GM12878 (cell line): Measurements from ENCODE around the gene SHISA4. TPM values are rescaled to one million over a fixed set of nuclear protein-coding genes. Genes with fewer than 3 reads are reported as not detected.

Source experiments
- ATAC-seq: fragments of 200-7000 bp; cut with Tn5 transposase; 3 replicates; pipeline ENCODE4 v1.9.1; 2020; ENCODE audit warnings: mild to moderate bottlenecking, moderate library complexity
- BruUV-seq: library from RNA; stranded (reverse); fragments of 400-500 nt; replicated peaks from 2 replicates; lab custom pipeline; 2021; lab: Mats Ljungman, UMichigan
- CTCF ChIA-PET: fragments of 300-600 bp; sonication (Branson Sonifier 250); formaldehyde crosslinking; extraction: SDS; loops from one replicate; lab custom pipeline; 2021; ENCODE audit warnings: inconsistent platforms; lab: Yijun Ruan, JAX
- POLR2A ChIA-PET: fragments of 350-600 bp; formaldehyde crosslinking; extraction: SDS; loops from one replicate; lab custom pipeline; 2021; ENCODE audit warnings: inconsistent platforms; lab: Charles Lee
- RAD21 ChIA-PET: fragments of 300-600 bp; sonication (Branson Sonifier 250); formaldehyde crosslinking; loops from one replicate; lab custom pipeline; 2023; ENCODE audit warnings: antibody characterized with exemption; ENCODE audit not compliant: unreplicated experiment; lab: Charles Lee
- SMC1A ChIA-PET: fragments of 300-600 bp; sonication (Branson Sonifier 250); formaldehyde crosslinking; loops from one replicate; lab custom pipeline; 2023; ENCODE audit not compliant: unreplicated experiment, uncharacterized antibody; lab: Charles Lee
- DNase-seq: peaks from one replicate; pipeline ENCODE4 v3.0.0-alpha.2; 2011; ENCODE audit warnings: low read depth, low spot score
- FAIRE-seq: peaks from 3 replicates; lab custom pipeline; 2011; peaks lifted over from hg19 to GRCh38; lab: Jason Lieb, UNC
- H2AFZ ChIP-seq: 2 replicates; pipeline ENCODE4 v1.6.0; 2011; ENCODE audit warnings: low read depth, low read length, control low read depth; ENCODE audit not compliant: control insufficient read depth
- H3K27ac ChIP-seq: 2 replicates; pipeline ENCODE4 v1.5.1; 2011; ENCODE audit warnings: control low read depth; ENCODE audit not compliant: control insufficient read depth, insufficient read depth
- H3K27me3 ChIP-seq, 2 experiments: replicated peaks in 1 of 2; 2 replicates each; pipeline versions ENCODE4 v1.6.0 to v1.6.1; 2011; ENCODE audit warnings: low read length in 1 of 2; ENCODE audit not compliant: control insufficient read depth in 2 of 2, insufficient read depth in 2 of 2
- H3K36me3 ChIP-seq, 2 experiments: 2 replicates each; pipeline ENCODE4 v1.5.1; 2011; ENCODE audit warnings: low read length in 1 of 2; ENCODE audit not compliant: control insufficient read depth in 2 of 2, insufficient read depth in 2 of 2
- H3K4me1 ChIP-seq: 2 replicates; pipeline ENCODE4 v1.6.1; 2011; ENCODE audit warnings: mild to moderate bottlenecking, low read length, moderate library complexity, mixed read lengths; ENCODE audit not compliant: control insufficient read depth, insufficient read depth
- H3K4me2 ChIP-seq: 2 replicates; pipeline ENCODE4 v1.6.0; 2011; ENCODE audit warnings: control low read depth; ENCODE audit not compliant: control insufficient read depth, insufficient read depth
- H3K4me3 ChIP-seq: fragments of 200-600 bp; sonication (generic); 2 replicates; pipeline ENCODE4 v1.5.1; 2016
- H3K79me2 ChIP-seq: 2 replicates; pipeline ENCODE4 v1.6.0; 2011; ENCODE audit warnings: low read length; ENCODE audit not compliant: control insufficient read depth, insufficient read depth
- H3K9ac ChIP-seq: 2 replicates; pipeline ENCODE4 v1.8.0; 2011; ENCODE audit warnings: low read length, control low read depth, mixed read lengths; ENCODE audit not compliant: control insufficient read depth, insufficient read depth
- H3K9me3 ChIP-seq: replicated peaks from 3 replicates; pipeline ENCODE4 v1.5.1; 2011; ENCODE audit warnings: mild to moderate bottlenecking, low read length; ENCODE audit not compliant: control insufficient read depth, insufficient read depth
- H4K20me1 ChIP-seq: 2 replicates; pipeline ENCODE4 v1.6.0; 2011; ENCODE audit not compliant: control insufficient read depth, insufficient read depth
- KAT2A ChIP-seq: conservative IDR thresholded peaks from 2 replicates; pipeline ENCODE4 v1.6.1; 2011; ENCODE audit warnings: low read depth, low read length; ENCODE audit not compliant: control insufficient read depth
- NFXL1 ChIP-seq: fragments of 450-650 bp; IDR thresholded peaks from 2 replicates; pipeline ENCODE4 v1.6.1; 2017; ENCODE audit warnings: antibody characterized with exemption, mild to moderate bottlenecking, borderline replicate concordance
- STAT3 ChIP-seq: IDR thresholded peaks from 2 replicates; pipeline ENCODE4 v1.6.1; 2011; ENCODE audit warnings: low read depth, low read length, improper control_type of control experiment
- WGBS: methylation state at CpG from one replicate; pipeline ENCODE4 v1.1.6; 2016; ENCODE audit warnings: low lambda C conversion rate; ENCODE audit not compliant: insufficient replicate concordance, insufficient coverage; ENCODE audit errors: missing lambda C conversion rate; 5-methylcytosine and 5-hydroxymethylcytosine counted together
- in situ Hi-C: fragments of 300-500 bp; cut with MboI; formaldehyde crosslinking; loops from 9 replicates; pipeline ENCODE4 v1.14.3; 2018; ENCODE audit warnings: mixed read lengths
- intact Hi-C: fragments of 100-400 bp; cut with micrococcal nuclease; formaldehyde crosslinking; loops from one replicate; pipeline ENCODE4 v1.14.2; 2022; ENCODE audit not compliant: unreplicated experiment
- polyA plus RNA-seq, 11 experiments: library from polyadenylated mRNA; depleted of rRNA in 4 of 11; unstranded in 6 of 11; stranded (reverse) in 5 of 11; fragments of >200 nt; fragmentation: Nextera tagmentation in 4 of 11; fragmentation: Illumina TruSeq in 1 of 11; extraction: Ambion mirVana in 4 of 11; extraction: Trizol in 1 of 11; gene quantifications; 1 replicate in 1 of 11; 2 replicates in 10 of 11; pipeline versions ENCODE4 v1.2.1 to v1.2.3, GENCODE V29; 2011 to 2016; ENCODE audit warnings: inconsistent platforms in 2 of 11, missing spikeins in 2 of 11, low read depth in 1 of 11
- total RNA-seq, 4 experiments: library from RNA; depleted of rRNA in 3 of 4; stranded (reverse); fragments of >200 nt in 3 of 4; fragmentation: Illumina TruSeq in 1 of 4; extraction: Trizol in 1 of 4; gene quantifications; 2 replicates each; pipeline versions ENCODE4 v1.2.1 to v1.2.3, GENCODE V29; 2013 to 2021
- TF ChIP-seq, protein P1 (sequence below): fragments of 450-650 bp; IDR thresholded peaks from 2 replicates; pipeline ENCODE4 v1.6.1; 2017; ENCODE audit warnings: mild to moderate bottlenecking
- TF ChIP-seq, protein P2 (sequence below): fragments of 450-650 bp; IDR thresholded peaks from 2 replicates; pipeline ENCODE4 v1.6.1; 2016; ENCODE audit warnings: mild to moderate bottlenecking, moderate library complexity, borderline replicate concordance
- TF ChIP-seq, protein P3 (sequence below): fragments of 450-650 bp; IDR thresholded peaks from 2 replicates; pipeline ENCODE4 v1.6.1; 2018; ENCODE audit warnings: mild to moderate bottlenecking, low read depth, moderate library complexity; ENCODE audit not compliant: partially characterized antibody
- TF ChIP-seq, protein P4 (sequence below): fragments of 450-650 bp; IDR thresholded peaks from 2 replicates; pipeline ENCODE4 v1.6.1; 2017; ENCODE audit warnings: borderline replicate concordance

The SHISA4 gene
- total and polyA plus RNA-seq, 10 of the 15 experiments (the other 5 are each of a cell fraction or from before 2014, with no cell fraction given), result 0.07 TPM; not detected in 8

DNA sequence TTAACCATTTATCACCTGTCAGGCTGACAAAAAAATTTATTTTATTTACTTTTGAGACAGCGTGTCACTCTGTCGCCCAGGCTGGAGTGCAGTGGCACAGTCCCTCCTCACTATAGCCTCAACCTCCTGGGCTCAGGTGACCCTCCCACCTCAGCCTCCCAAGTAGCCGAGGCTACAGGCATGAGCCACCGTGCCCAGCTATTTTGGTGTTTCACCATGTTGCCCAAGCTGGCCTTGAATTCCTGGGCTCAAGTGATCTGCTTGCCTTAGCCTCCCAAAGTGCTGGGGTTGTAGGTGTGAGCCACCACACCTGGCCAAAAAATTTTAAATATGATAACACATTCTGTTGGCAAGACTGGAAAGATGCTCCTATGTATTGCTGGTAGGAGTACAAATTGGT lies 48.6 kb upstream of the SHISA4 start:
- BruUV-seq, result no TSS peak
- Histone ChIP-seq H3K4me2 (no peak overlapping the region), H3K36me3 (peaks cover 0 to 14% of the 10 kb centered on the region in 2 experiments; a peak in 2 of 4 replicates), H3K79me2 (peaks cover 70% of the 10 kb centered on the region), H2AFZ (no peak overlapping the region), H3K27me3 (no peaks in the 10 kb centered on the region), H3K4me3 (no peak overlapping the region), H3K9ac (no peak overlapping the region), H3K9me3 (no peaks in the 10 kb centered on the region), H3K27ac (no peak overlapping the region), H4K20me1 (no peaks in the 10 kb centered on the region), H3K4me1 (no peaks in the 10 kb centered on the region)
- CTCF ChIA-PET, result interaction anchor here (0.6 to 0.7 kb wide), 2 partner anchors 10 to 115 kb away, joined by 3 read pairs; partner anchors contain the start of gene TIMM17A
- DNase-seq (no peak), ATAC-seq (no peak), FAIRE-seq (no peak)
- POLR2A ChIA-PET, result no interaction called here
- 96% methylated on average over 4 of the region's 4 CpGs for WGBS
- RAD21 ChIA-PET, result no interaction called here
- SMC1A ChIA-PET, result interaction anchor here (1.2 kb wide), 1 partner anchor 10 kb away, joined by 5 read pairs; no protein-coding TSS in a partner anchor
- TF ChIP-seq, protein P1, sequence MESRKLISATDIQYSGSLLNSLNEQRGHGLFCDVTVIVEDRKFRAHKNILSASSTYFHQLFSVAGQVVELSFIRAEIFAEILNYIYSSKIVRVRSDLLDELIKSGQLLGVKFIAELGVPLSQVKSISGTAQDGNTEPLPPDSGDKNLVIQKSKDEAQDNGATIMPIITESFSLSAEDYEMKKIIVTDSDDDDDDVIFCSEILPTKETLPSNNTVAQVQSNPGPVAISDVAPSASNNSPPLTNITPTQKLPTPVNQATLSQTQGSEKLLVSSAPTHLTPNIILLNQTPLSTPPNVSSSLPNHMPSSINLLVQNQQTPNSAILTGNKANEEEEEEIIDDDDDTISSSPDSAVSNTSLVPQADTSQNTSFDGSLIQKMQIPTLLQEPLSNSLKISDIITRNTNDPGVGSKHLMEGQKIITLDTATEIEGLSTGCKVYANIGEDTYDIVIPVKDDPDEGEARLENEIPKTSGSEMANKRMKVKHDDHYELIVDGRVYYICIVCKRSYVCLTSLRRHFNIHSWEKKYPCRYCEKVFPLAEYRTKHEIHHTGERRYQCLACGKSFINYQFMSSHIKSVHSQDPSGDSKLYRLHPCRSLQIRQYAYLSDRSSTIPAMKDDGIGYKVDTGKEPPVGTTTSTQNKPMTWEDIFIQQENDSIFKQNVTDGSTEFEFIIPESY, result no peak
- TF ChIP-seq NFXL1 (no peak), STAT3 (no peak), KAT2A (no peak)
- TF ChIP-seq, protein P2, sequence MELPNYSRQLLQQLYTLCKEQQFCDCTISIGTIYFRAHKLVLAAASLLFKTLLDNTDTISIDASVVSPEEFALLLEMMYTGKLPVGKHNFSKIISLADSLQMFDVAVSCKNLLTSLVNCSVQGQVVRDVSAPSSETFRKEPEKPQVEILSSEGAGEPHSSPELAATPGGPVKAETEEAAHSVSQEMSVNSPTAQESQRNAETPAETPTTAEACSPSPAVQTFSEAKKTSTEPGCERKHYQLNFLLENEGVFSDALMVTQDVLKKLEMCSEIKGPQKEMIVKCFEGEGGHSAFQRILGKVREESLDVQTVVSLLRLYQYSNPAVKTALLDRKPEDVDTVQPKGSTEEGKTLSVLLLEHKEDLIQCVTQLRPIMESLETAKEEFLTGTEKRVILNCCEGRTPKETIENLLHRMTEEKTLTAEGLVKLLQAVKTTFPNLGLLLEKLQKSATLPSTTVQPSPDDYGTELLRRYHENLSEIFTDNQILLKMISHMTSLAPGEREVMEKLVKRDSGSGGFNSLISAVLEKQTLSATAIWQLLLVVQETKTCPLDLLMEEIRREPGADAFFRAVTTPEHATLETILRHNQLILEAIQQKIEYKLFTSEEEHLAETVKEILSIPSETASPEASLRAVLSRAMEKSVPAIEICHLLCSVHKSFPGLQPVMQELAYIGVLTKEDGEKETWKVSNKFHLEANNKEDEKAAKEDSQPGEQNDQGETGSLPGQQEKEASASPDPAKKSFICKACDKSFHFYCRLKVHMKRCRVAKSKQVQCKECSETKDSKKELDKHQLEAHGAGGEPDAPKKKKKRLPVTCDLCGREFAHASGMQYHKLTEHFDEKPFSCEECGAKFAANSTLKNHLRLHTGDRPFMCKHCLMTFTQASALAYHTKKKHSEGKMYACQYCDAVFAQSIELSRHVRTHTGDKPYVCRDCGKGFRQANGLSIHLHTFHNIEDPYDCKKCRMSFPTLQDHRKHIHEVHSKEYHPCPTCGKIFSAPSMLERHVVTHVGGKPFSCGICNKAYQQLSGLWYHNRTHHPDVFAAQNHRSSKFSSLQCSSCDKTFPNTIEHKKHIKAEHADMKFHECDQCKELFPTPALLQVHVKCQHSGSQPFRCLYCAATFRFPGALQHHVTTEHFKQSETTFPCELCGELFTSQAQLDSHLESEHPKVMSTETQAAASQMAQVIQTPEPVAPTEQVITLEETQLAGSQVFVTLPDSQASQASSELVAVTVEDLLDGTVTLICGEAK, result no peak
- TF ChIP-seq, protein P3, sequence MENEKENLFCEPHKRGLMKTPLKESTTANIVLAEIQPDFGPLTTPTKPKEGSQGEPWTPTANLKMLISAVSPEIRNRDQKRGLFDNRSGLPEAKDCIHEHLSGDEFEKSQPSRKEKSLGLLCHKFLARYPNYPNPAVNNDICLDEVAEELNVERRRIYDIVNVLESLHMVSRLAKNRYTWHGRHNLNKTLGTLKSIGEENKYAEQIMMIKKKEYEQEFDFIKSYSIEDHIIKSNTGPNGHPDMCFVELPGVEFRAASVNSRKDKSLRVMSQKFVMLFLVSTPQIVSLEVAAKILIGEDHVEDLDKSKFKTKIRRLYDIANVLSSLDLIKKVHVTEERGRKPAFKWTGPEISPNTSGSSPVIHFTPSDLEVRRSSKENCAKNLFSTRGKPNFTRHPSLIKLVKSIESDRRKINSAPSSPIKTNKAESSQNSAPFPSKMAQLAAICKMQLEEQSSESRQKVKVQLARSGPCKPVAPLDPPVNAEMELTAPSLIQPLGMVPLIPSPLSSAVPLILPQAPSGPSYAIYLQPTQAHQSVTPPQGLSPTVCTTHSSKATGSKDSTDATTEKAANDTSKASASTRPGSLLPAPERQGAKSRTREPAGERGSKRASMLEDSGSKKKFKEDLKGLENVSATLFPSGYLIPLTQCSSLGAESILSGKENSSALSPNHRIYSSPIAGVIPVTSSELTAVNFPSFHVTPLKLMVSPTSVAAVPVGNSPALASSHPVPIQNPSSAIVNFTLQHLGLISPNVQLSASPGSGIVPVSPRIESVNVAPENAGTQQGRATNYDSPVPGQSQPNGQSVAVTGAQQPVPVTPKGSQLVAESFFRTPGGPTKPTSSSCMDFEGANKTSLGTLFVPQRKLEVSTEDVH, result no peak
- TF ChIP-seq, protein P4, sequence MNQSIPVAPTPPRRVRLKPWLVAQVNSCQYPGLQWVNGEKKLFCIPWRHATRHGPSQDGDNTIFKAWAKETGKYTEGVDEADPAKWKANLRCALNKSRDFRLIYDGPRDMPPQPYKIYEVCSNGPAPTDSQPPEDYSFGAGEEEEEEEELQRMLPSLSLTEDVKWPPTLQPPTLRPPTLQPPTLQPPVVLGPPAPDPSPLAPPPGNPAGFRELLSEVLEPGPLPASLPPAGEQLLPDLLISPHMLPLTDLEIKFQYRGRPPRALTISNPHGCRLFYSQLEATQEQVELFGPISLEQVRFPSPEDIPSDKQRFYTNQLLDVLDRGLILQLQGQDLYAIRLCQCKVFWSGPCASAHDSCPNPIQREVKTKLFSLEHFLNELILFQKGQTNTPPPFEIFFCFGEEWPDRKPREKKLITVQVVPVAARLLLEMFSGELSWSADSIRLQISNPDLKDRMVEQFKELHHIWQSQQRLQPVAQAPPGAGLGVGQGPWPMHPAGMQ, result no peak
- intact Hi-C loops (no loop called here), in situ Hi-C loops (no loop called here)
